ENCODE results near the gene RFX3.

RFX3 gene

DNA sequence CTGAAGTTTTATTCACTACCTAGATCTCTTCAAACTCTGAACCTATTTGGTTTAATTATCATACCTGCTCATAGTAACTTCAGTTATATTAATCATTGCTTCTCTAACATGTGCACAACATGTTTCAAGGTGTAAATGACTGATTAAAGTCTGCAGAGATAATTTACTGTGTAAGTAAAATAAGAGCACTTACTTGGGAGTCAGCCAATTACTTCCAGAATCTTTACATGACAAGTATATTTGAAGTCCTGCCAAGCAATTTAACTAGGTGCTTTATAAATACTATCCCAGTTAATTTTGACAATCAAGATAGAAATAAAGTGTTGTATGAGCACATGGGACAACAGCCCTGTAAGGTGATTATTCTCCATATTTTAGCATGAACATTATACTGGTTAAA is 109.9 kb downstream of the RFX3 start:
- no peak overlapping the region for H3K4me3 ChIP-seq (ENCODE audit: low read depth in 1 of 2, low read length in 2 of 2)
- no peak overlapping the region for H3K9ac ChIP-seq (ENCODE audit: low read length)
- H3K4me1 ChIP-seq (ENCODE audit: insufficient read depth, low read length): no peaks in the 10 kb centered on the region
- H3K27ac ChIP-seq (ENCODE audit: low read depth, low read length): no peak overlapping the region
- no peaks in the 10 kb centered on the region for H3K36me3 ChIP-seq (ENCODE audit: insufficient read depth, low read length)
- no peaks in the 10 kb centered on the region for H3K27me3 ChIP-seq (ENCODE audit: control insufficient read depth in 1 of 2, insufficient read depth in 2 of 2, low read length in 2 of 2)
- H3K9me3 ChIP-seq (ENCODE audit: low read length): no peaks in the 10 kb centered on the region

GRCh38 chr9:3413984-3414383 is 111.8 kb downstream of the RFX3 start:
- no peaks in the 10 kb centered on the region for H3K36me3 ChIP-seq (ENCODE audit: insufficient read depth, low read length)
- no peaks in the 10 kb centered on the region for H3K9me3 ChIP-seq (ENCODE audit: low read length)
- no peak overlapping the region for H3K9ac ChIP-seq (ENCODE audit: low read length)
- H3K27me3 ChIP-seq (ENCODE audit: control insufficient read depth in 1 of 2, insufficient read depth in 2 of 2, low read length in 2 of 2): no peaks in the 10 kb centered on the region
- no peak overlapping the region for H3K4me3 ChIP-seq (ENCODE audit: low read depth in 1 of 2, low read length in 2 of 2)
- no peak overlapping the region for H3K27ac ChIP-seq (ENCODE audit: low read depth, low read length)
- H3K4me1 ChIP-seq (ENCODE audit: insufficient read depth, low read length): peaks cover 4% of the 10 kb centered on the region

DNA sequence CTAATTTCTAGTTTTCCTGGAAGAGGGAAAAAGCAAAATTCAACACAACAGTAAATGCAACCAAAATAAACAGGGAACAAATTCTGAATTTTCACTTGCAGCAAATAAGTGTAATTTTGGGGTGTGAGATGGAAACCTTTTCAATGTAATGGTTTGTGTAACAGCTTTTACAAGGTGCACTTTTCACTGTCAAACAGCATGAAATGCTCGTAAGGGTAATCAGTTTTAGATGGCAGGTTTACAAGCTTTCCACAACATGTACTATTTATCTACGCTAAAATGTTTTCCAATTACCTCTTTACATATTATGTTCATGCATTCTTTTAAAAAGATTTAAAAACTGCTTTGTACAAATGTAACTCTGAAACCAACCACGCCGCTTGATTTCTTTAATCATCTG is 115.3 kb downstream of the RFX3 start:
- Histone ChIP-seq H3K4me1 (ENCODE audit: insufficient read depth, low read length) (peaks cover 4% of the 10 kb centered on the region), H3K27ac (ENCODE audit: low read depth, low read length) (no peak overlapping the region), H3K27me3 (ENCODE audit: control insufficient read depth in 1 of 2, insufficient read depth in 2 of 2, low read length in 2 of 2) (no peaks in the 10 kb centered on the region), H3K9me3 (ENCODE audit: low read length) (no peaks in the 10 kb centered on the region), H3K36me3 (ENCODE audit: insufficient read depth, low read length) (no peaks in the 10 kb centered on the region), H3K4me3 (ENCODE audit: low read depth in 1 of 2, low read length in 2 of 2) (no peak overlapping the region), H3K9ac (ENCODE audit: low read length) (no peak overlapping the region)

- Histone ChIP-seq H3K27me3 (ENCODE audit: control insufficient read depth in 1 of 2, insufficient read depth in 2 of 2, low read length in 2 of 2) (no peaks in the 10 kb centered on the region), H3K9ac (ENCODE audit: low read length) (no peak overlapping the region), H3K4me1 (ENCODE audit: insufficient read depth, low read length) (peaks cover 4% of the 10 kb centered on the region), H3K4me3 (ENCODE audit: low read depth in 1 of 2, low read length in 2 of 2) (no peak overlapping the region), H3K27ac (ENCODE audit: low read depth, low read length) (no peak overlapping the region), H3K9me3 (ENCODE audit: low read length) (no peaks in the 10 kb centered on the region), H3K36me3 (ENCODE audit: insufficient read depth, low read length) (no peaks in the 10 kb centered on the region)
Measured at GRCh38 chr9:3409453-3409852, 116.3 kb downstream of the RFX3 start.

DNA sequence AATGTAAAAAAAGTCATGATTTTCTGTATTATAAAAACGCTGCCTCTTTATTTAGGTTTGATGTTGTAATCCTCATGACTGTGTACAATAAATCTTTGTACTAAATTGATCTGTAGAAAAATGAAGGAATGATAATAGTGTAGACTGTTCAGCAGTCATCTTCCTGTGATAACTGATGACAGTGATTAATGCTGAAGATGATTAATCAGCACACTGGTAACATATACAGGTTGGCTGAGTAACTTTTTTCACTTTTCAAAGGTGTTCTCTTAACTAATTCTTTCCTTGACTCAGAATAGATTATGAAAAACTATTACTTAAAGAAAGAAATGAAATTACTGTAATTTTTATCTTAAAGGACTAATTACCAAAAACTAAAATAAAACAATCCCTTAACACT is 122.5 kb downstream of the RFX3 start:
- no peak overlapping the region for H3K27ac ChIP-seq (ENCODE audit: low read depth, low read length)
- no peaks in the 10 kb centered on the region for H3K4me1 ChIP-seq (ENCODE audit: insufficient read depth, low read length)
- no peak overlapping the region for H3K4me3 ChIP-seq (ENCODE audit: low read depth in 1 of 2, low read length in 2 of 2)
- no peaks in the 10 kb centered on the region for H3K36me3 ChIP-seq (ENCODE audit: insufficient read depth, low read length)
- no peak overlapping the region for H3K9ac ChIP-seq (ENCODE audit: low read length)
- no peaks in the 10 kb centered on the region for H3K27me3 ChIP-seq (ENCODE audit: control insufficient read depth in 1 of 2, insufficient read depth in 2 of 2, low read length in 2 of 2)
- no peaks in the 10 kb centered on the region for H3K9me3 ChIP-seq (ENCODE audit: low read length)

GRCh38 chr9:3401221-3401954 is 124.4 kb downstream of the RFX3 start:
- no peak overlapping the region for H3K9ac ChIP-seq (ENCODE audit: low read length)
- no peak overlapping the region for H3K4me3 ChIP-seq (ENCODE audit: low read depth in 1 of 2, low read length in 2 of 2)
- no peaks in the 10 kb centered on the region for H3K36me3 ChIP-seq (ENCODE audit: insufficient read depth, low read length)
- no peak overlapping the region for H3K27ac ChIP-seq (ENCODE audit: low read depth, low read length)
- H3K27me3 ChIP-seq (ENCODE audit: control insufficient read depth in 1 of 2, insufficient read depth in 2 of 2, low read length in 2 of 2): no peaks in the 10 kb centered on the region
- no peaks in the 10 kb centered on the region for H3K9me3 ChIP-seq (ENCODE audit: low read length)
- no peaks in the 10 kb centered on the region for H3K4me1 ChIP-seq (ENCODE audit: insufficient read depth, low read length)

DNA sequence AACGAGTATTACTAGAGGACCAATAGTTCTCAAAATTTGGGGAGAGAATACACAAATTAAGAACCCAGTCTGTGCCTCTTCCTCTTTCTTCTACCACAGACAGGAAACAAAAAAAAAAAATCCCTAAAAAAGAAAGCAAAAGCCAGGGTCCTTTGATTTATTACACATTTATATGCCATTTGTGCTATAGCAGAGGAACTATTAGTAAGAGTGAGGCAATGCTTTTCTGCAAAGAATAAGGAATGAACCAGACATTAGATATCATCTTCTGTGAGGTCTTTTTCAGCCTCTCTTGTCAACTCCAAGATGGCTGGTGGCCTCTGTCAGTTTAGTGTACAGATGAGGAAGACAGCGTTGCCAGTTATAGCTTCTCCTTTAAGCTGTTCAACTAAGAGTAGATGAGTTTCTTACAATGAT is 127.6 kb downstream of the RFX3 start:
- H3K27ac ChIP-seq (ENCODE audit: low read depth, low read length): no peak overlapping the region
- no peaks in the 10 kb centered on the region for H3K4me1 ChIP-seq (ENCODE audit: insufficient read depth, low read length)
- H3K4me3 ChIP-seq (ENCODE audit: low read depth in 1 of 2, low read length in 2 of 2): no peak overlapping the region
- no peaks in the 10 kb centered on the region for H3K36me3 ChIP-seq (ENCODE audit: insufficient read depth, low read length)
- no peaks in the 10 kb centered on the region for H3K9me3 ChIP-seq (ENCODE audit: low read length)
- no peaks in the 10 kb centered on the region for H3K27me3 ChIP-seq (ENCODE audit: control insufficient read depth in 1 of 2, insufficient read depth in 2 of 2, low read length in 2 of 2)
- no peak overlapping the region for H3K9ac ChIP-seq (ENCODE audit: low read length)

GRCh38 chr9:3397766-3398165 is 128.0 kb downstream of the RFX3 start:
- Histone ChIP-seq H3K4me3 (ENCODE audit: low read depth in 1 of 2, low read length in 2 of 2) (no peak overlapping the region), H3K4me1 (ENCODE audit: insufficient read depth, low read length) (no peaks in the 10 kb centered on the region), H3K27me3 (ENCODE audit: control insufficient read depth in 1 of 2, insufficient read depth in 2 of 2, low read length in 2 of 2) (no peaks in the 10 kb centered on the region), H3K27ac (ENCODE audit: low read depth, low read length) (no peak overlapping the region), H3K9me3 (ENCODE audit: low read length) (no peaks in the 10 kb centered on the region), H3K9ac (ENCODE audit: low read length) (no peak overlapping the region), H3K36me3 (ENCODE audit: insufficient read depth, low read length) (no peaks in the 10 kb centered on the region)

GRCh38 chr9:3391414-3391813 is 134.4 kb downstream of the RFX3 start:
- Histone ChIP-seq H3K9ac (ENCODE audit: low read length) (no peak overlapping the region), H3K27ac (ENCODE audit: low read depth, low read length) (no peak overlapping the region), H3K4me3 (ENCODE audit: low read depth in 1 of 2, low read length in 2 of 2) (no peak overlapping the region), H3K36me3 (ENCODE audit: insufficient read depth, low read length) (no peaks in the 10 kb centered on the region), H3K4me1 (ENCODE audit: insufficient read depth, low read length) (no peaks in the 10 kb centered on the region), H3K9me3 (ENCODE audit: low read length) (no peaks in the 10 kb centered on the region), H3K27me3 (ENCODE audit: control insufficient read depth in 1 of 2, insufficient read depth in 2 of 2, low read length in 2 of 2) (no peaks in the 10 kb centered on the region)

- H3K9me3 ChIP-seq (ENCODE audit: low read length): no peaks in the 10 kb centered on the region
- no peaks in the 10 kb centered on the region for H3K4me1 ChIP-seq (ENCODE audit: insufficient read depth, low read length)
- H3K27ac ChIP-seq (ENCODE audit: low read depth, low read length): no peak overlapping the region
- no peaks in the 10 kb centered on the region for H3K27me3 ChIP-seq (ENCODE audit: control insufficient read depth in 1 of 2, insufficient read depth in 2 of 2, low read length in 2 of 2)
- no peaks in the 10 kb centered on the region for H3K36me3 ChIP-seq (ENCODE audit: insufficient read depth, low read length)
- H3K9ac ChIP-seq (ENCODE audit: low read length): no peak overlapping the region
- no peak overlapping the region for H3K4me3 ChIP-seq (ENCODE audit: low read depth in 1 of 2, low read length in 2 of 2)
Measured at GRCh38 chr9:3386753-3387152, 139.0 kb downstream of the RFX3 start.

- H3K9me3 ChIP-seq (ENCODE audit: low read length): no peaks in the 10 kb centered on the region
- H3K4me1 ChIP-seq (ENCODE audit: insufficient read depth, low read length): no peaks in the 10 kb centered on the region
- no peak overlapping the region for H3K27ac ChIP-seq (ENCODE audit: low read depth, low read length)
- H3K9ac ChIP-seq (ENCODE audit: low read length): no peak overlapping the region
- no peaks in the 10 kb centered on the region for H3K36me3 ChIP-seq (ENCODE audit: insufficient read depth, low read length)
- no peaks in the 10 kb centered on the region for H3K27me3 ChIP-seq (ENCODE audit: control insufficient read depth in 1 of 2, insufficient read depth in 2 of 2, low read length in 2 of 2)
- no peak overlapping the region for H3K4me3 ChIP-seq (ENCODE audit: low read depth in 1 of 2, low read length in 2 of 2)
Measured at GRCh38 chr9:3385871-3386270, 139.9 kb downstream of the RFX3 start.

- no peaks in the 10 kb centered on the region for H3K36me3 ChIP-seq (ENCODE audit: insufficient read depth, low read length)
Measured at GRCh38 chr9:3371842-3372241, 154.0 kb downstream of the RFX3 start.

More at GRCh38 chr9:3371842-3372241, 154.0 kb downstream of the RFX3 start:
- no peaks in the 10 kb centered on the region for H3K27me3 ChIP-seq (ENCODE audit: control insufficient read depth in 1 of 2, insufficient read depth in 2 of 2, low read length in 2 of 2)
- H3K9me3 ChIP-seq (ENCODE audit: low read length): no peaks in the 10 kb centered on the region
- H3K27ac ChIP-seq (ENCODE audit: low read depth, low read length): no peak overlapping the region
- H3K4me1 ChIP-seq (ENCODE audit: insufficient read depth, low read length): peaks cover 6% of the 10 kb centered on the region
- H3K9ac ChIP-seq (ENCODE audit: low read length): no peak overlapping the region
- no peak overlapping the region for H3K4me3 ChIP-seq (ENCODE audit: low read depth in 1 of 2, low read length in 2 of 2)
